ENCODE data around the gene TRPC4AP.

DNA sequence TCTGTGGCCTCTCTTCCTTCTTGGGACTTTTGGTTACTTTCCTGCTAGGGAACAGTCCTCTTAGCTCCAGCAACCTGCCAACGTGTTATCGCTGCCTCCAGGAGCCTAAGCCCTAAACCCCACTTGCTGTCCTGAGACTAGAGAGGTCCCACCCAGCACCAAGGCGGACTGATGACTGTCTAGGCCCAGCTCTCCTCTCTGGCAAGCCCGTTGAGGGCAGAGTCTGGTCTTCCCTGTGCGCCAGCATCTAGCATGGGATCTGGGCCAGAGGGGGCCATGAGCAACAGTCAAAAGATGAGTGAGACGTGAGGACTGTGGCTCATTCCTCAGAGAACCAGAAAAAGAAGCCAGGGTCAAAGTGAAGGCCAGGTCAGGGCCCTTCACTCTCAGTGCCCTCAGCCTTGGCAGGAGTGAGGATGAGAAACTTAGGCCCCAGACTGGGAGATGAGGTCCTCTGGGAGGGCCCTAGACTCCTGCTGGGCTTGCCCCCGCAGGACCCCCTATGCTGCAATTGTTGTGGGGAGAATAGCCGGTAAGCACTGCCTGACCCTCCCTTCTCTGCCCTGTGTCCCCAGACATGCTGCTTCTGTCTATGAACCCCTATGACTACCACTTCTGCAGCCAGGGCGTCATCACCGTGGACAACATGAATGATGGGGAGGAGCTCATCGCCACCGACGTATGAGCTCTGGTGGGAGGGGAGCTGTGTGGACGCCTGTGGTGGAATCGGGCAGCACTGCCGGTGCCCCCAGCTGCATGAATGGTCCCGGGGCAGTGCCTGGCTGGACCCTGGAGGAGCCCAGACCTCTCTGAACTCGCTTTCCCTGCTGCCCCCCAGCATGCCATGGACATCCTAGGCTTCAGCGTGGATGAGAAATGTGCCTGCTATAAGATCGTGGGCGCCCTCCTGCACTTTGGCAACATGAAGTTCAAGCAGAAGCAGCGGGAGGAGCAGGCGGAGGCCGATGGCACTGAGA, 106.0 kb downstream of the TRPC4AP start:
- TF ChIP-seq, protein P1, sequence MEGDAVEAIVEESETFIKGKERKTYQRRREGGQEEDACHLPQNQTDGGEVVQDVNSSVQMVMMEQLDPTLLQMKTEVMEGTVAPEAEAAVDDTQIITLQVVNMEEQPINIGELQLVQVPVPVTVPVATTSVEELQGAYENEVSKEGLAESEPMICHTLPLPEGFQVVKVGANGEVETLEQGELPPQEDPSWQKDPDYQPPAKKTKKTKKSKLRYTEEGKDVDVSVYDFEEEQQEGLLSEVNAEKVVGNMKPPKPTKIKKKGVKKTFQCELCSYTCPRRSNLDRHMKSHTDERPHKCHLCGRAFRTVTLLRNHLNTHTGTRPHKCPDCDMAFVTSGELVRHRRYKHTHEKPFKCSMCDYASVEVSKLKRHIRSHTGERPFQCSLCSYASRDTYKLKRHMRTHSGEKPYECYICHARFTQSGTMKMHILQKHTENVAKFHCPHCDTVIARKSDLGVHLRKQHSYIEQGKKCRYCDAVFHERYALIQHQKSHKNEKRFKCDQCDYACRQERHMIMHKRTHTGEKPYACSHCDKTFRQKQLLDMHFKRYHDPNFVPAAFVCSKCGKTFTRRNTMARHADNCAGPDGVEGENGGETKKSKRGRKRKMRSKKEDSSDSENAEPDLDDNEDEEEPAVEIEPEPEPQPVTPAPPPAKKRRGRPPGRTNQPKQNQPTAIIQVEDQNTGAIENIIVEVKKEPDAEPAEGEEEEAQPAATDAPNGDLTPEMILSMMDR (IDR thresholded peaks at IDR 0.05): no peak
- TF ChIP-seq EP300 (IDR thresholded peaks at IDR 0.05): no peak

All from tibial nerve (tissue), 4 donors.